GM23338 (cell line): Measurements from ENCODE around the gene DGKB.

ENCODE experiments used
- CTCF ChIP-seq, 2 experiments: fragments of 200-600 bp in 1 of 2; sonication (generic) in 1 of 2; conservative IDR thresholded peaks; 2 replicates each; pipeline versions ENCODE4 v1.5.1 to v1.6.1; 2016 to 2017; ENCODE audit warnings: antibody characterized with exemption in 2 of 2, low read depth in 2 of 2, mild to moderate bottlenecking in 2 of 2, moderate library complexity in 1 of 2
- EZH2 ChIP-seq: fragments of 200-600 bp; sonication (generic); IDR thresholded peaks from one replicate; pipeline ENCODE4 v1.8.0; 2017; ENCODE audit warnings: antibody characterized with exemption, mild to moderate bottlenecking, low read depth; ENCODE audit not compliant: unreplicated experiment
- EZH2phosphoT487 ChIP-seq: fragments of 200-600 bp; sonication (generic); IDR thresholded peaks from one replicate; pipeline ENCODE4 v1.8.1; 2018; ENCODE audit warnings: antibody characterized with exemption; ENCODE audit not compliant: unreplicated experiment
- NANOG ChIP-seq: IDR thresholded peaks from 2 replicates; pipeline ENCODE4 v1.6.1; 2016; ENCODE audit warnings: antibody characterized with exemption, borderline replicate concordance
- POLR2AphosphoS5 ChIP-seq: IDR thresholded peaks from 2 replicates; pipeline ENCODE4 v1.6.1; 2016; ENCODE audit warnings: antibody characterized with exemption, low read depth
- STAT1 ChIP-seq: IDR thresholded peaks from one replicate; pipeline ENCODE4 v1.6.1; 2016; ENCODE audit warnings: antibody characterized with exemption; ENCODE audit not compliant: unreplicated experiment
- ZNF114 ChIP-seq: fragments of 250-450 bp; sonication (Bioruptor Pico); IDR thresholded peaks from 2 replicates; pipeline ENCODE4 v1.5.0; 2020; ENCODE audit warnings: mild to moderate bottlenecking, moderate library complexity

DNA sequence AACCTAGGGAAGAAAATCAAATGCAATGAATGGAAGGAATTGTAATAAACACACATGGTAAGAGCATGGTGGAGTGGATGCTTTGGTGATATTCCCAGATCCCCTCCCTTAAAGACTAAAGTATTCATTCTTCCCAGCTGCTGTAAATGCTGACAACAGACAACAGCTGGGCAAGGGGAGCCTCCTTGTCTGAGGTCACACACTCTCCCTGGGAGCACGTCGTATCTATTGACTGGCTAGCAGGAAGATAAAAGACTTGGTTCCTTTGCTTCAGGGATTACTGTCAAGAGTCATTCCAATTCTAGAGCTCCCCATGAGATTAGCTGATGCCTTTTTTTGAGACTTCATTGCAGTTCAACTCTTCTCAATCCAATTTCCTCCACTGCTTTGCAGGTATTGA lies 469.6 kb downstream of the DGKB start:
- TF ChIP-seq POLR2AphosphoS5 (no peak), CTCF (conservative IDR thresholded peaks at IDR 0.05; ENCODE audit: low read depth in 2 of 2) (no peak), NANOG (no peak), EZH2 (no peak), STAT1 (no peak), EZH2phosphoT487 (no peak), ZNF114 (CRISPR knock-in tag) (no peak)
